Stimulated activated CD8-positive, alpha-beta memory T cell treated with anti-CD3 and anti-CD28 coated beads, Interleukin-7, amount 100 ng/mL, for 48 hours (primary cell): ENCODE data around the gene AMZ1.
"Not testable (repeated sequence)": the region's sequence is repeated elsewhere in the genome, so short reads cannot be mapped to it uniquely, and the experiment has no call there.

ENCODE experiments used
- DNase-seq, 2 donors: peaks; one replicate each; pipeline ENCODE4 v3.0.0-alpha.2; 2020; ENCODE audit warnings: low read depth in 1 of 2; ENCODE audit errors: extremely low read depth in 1 of 2

AMZ1 gene

DNA sequence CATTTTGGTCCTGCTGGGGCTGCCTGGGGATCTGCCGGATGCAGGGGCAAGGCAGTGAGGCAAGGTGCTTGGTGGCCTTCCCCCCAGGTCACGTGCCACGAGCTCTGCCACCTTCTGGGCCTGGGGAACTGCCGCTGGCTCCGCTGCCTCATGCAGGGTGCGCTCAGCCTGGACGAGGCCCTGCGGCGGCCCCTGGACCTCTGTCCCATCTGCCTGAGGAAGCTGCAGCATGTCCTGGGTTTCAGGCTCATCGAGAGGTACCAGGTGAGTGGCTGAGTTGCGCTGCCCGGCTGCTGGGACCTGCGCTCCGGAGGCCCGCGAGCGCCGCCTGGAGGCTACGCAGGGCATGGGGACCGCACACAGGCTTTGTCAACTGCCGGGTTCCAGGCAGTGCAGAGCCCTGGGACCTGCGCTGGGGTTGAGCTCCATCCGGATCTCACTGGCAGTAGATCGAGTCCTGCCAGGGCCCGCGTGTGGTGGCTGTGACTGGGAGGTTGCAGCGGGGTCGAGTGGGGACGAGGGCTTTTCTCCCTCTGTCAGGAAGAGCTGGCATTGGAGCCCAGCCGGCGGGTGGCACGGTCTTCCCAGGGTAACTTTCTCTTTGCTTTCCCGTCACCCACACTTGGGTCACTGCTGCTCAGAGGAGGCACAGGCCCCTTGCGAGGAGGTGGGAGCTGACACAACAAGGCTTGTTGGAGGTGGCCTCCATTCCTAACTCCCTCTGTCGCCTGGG lies 21.7 kb downstream of the AMZ1 start:
- peak; percentile 62 to 67 for DNase-seq

DNA sequence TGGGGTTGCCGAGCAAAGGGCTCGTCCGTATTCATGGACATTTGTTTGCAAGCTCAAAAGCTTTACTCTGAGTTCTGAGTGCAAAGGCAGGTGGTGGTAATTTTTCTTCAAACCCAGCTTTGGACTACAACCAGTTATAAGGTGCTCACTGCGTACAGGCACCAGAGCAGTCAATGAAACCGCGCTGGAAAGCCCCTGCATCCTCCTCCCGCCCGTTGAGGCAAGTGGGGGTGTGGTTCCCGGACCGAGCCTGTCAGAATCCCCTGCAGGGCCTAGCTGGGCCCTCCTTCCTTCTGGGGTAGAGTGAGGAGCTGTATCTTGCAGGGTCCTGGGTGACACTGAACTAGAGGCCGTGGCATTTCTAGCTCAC lies 22.3 kb downstream of the AMZ1 start:
- DNase-seq = peak in 1 of 2 donors; percentile 58

DNA sequence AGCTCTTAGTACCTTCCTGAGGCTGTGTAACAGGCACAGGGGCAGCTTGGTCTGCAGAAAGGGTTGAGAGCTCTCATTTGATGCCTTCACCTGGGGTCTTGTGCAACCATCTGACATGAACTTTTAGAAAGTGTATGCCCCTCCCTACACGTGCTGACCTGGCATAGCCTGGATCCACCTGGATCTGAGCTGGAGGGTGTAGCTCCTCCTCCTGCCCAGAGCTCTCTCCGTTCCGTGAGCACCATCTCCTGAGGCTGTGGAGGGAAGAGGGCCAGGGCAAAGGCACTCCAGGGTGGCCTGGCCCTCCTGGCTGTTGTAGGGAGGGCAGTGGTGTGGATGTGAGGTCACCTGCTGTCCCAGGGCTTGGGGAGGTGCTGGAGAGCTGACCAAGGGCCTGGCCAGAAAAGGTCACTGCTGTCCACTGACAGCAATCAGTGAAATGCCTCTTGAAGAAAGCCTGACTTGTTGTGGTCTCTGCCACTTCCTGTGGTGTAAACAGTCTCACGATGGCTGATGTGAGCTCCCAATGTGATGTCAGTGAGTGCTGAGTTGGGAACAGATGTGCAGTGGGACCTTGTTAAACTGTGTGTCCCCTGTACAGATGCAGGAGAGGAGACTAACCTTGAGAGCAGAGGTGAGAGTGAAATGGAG lies 23.0 kb downstream of the AMZ1 start:
- DNase-seq = peak in 1 of 2 donors; percentile 27

DNA sequence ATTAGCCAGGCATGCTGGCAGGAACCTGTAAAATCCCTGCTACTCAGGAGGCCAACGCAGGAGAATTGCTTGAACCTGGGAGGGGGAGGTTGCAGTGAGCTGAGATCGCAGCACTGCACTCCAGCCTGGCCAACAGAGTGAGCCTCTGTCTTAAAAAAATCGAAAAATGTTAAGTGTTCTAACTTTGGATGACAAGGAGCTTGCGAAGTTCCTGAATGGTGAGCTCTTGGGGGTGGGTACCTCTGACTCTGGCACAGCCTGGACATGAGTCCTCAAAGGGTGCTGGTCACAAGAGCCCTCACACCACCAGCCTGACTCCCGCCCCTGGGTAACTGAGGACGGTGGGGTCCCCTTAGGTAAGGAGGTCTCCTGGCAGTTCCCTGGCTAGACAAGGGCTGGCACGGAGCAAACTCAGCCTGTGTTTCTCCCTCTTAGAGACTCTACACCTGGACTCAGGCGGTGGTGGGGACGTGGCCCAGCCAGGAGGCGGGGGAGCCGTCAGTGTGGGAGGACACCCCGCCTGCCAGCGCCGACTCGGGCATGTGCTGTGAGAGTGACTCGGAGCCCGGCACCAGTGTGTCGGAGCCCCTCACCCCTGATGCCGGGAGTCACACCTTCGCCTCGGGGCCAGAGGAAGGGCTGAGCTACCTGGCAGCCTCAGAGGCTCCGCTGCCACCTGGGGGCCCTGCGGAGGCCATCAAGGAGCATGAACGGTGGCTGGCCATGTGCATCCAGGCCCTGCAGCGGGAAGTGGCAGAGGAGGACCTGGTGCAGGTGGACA lies 24.1 kb downstream of the AMZ1 start:
- no peak for DNase-seq

DNA sequence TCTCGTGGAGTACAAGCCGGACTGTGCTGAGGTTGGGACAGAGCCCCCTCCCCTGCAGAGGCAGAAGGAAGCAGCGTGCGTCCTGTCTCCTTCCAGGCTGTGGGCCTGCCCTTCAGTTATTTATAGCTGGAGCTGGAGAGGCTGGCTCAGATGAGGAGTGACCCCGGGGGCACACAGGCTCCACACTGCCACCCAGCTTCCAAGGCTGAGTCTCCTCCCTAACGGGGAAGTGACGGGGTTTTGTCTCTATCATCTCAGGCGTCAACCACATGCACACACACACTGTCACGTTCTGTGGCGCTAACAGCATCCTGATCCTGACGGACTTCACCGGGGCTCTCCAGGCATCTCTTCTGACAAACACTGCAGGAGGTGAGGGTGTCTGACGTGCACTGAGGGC lies 25.4 kb downstream of the AMZ1 start:
- no peak for DNase-seq

DNA sequence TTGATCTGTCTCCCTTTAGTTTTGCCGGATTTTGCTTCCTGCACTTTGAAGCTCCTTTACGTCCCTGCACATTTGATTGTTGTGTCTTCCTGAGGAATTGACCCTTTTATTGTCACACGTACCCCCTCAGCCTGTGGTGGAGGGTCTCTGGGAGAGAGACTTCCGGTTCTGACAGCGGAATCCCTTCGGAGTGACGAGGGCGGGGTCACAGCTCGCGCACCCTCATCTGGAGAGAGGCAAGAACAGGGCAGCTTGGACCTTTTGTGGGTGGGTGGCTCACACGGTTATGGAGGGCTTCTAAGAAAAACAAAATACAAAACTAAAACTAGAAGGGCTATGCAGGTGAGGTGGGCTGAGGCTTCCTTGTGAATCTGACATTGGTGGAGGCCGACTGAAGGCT lies 26.0 kb downstream of the AMZ1 start:
- DNase-seq = no peak

DNA sequence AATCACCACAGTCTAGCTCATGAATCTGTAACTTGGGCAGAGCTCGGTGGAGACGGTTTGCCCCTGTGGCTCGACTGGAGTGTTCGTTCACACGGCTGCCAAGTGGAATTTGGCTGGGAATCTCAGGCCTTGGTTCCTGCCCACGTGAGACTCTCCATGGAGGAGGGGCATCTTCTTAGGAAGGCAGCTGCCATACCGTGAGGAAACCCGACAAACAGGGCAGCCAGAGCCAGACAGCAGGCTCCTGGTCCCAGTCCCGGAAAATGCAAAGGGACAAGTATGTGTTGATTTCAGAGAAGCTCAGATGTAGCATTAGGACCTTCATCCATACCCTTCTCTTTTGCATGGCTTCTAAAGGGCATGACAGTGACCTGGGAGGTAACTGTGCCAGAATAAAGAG lies 26.6 kb downstream of the AMZ1 start:
- DNase-seq = no peak

DNA sequence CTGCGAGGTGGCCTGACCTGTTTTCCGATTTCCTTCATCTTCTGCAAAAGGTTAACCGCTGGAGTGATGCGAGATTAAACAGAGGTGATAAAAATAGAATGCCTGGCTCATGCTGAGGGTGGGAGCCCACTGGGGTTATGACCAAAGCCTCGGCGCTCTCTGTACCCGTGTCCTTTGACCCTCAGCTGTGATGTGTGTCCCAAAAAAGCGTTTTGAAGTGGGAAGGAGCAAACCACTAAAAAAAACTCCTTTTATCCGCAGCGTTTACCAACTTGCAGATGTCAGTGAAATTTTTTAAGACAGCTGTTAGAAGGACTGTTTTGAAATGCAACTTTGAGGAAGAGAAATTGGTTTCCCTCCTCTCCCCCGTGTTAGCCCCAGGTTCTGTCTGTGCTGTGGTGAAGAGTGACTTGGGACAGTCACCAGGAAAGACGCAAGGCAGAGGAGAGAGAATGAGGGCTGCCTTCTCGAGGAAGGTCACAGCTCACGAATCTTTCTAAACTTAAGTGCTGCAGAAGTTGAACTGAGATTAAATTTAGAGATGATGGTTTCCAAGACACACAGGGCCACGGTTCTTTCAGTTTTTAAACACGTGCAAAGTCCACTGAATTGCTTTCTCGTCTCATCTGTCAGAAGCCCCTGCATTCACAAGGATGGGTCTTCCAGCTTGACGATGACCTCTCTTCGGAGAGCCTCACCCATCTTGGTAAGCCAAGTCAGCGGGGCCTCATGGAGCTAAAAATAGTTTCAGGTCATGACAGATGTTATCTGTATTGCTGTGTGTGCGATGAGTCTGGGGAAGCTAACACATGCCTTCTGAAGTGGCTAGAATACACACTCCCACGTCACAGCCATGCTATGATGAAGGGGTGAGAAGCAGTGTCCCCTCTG lies 27.6 kb downstream of the AMZ1 start:
- DNase-seq = peak in 1 of 2 donors; percentile 73

DNA sequence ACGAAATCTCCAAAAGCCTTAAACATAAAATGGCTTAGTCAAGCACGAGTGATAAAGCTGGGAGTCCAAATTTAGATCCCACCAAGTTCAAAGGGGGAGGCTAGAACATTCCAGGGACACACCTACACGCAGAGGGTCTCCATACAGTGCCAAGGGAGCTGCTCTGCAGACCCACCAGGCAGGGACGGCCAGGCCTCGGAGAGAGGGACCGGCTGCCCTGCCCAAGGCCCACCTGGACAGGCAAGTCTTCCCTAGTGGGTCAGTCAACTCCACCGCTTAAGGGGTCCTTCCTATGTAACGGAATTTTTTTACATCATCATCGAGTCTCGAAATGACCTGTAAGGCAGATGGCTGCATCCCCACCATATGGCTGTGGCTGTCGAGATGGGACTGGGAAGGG lies 28.5 kb downstream of the AMZ1 start:
- no peak for DNase-seq

DNA sequence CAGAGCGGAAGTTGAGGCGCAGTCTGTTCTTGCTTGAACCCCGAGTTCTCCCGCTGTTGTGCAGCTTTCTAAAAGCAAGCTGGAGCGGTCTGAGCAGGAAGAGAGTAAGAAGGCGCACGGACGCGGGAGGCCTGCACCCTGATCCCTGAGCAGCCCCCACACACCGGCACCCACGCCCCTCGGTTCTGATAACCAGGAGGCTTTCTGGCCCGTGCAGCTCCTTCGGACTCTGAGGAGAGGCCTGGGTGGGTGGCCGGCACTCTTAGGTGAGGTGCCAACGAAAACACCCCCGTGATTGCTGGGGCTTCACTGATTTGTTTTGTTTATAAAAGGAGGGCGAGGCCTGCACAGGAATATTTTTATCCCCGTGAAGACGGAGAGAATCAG lies 28.9 kb downstream of the AMZ1 start:
- no peak for DNase-seq

DNA sequence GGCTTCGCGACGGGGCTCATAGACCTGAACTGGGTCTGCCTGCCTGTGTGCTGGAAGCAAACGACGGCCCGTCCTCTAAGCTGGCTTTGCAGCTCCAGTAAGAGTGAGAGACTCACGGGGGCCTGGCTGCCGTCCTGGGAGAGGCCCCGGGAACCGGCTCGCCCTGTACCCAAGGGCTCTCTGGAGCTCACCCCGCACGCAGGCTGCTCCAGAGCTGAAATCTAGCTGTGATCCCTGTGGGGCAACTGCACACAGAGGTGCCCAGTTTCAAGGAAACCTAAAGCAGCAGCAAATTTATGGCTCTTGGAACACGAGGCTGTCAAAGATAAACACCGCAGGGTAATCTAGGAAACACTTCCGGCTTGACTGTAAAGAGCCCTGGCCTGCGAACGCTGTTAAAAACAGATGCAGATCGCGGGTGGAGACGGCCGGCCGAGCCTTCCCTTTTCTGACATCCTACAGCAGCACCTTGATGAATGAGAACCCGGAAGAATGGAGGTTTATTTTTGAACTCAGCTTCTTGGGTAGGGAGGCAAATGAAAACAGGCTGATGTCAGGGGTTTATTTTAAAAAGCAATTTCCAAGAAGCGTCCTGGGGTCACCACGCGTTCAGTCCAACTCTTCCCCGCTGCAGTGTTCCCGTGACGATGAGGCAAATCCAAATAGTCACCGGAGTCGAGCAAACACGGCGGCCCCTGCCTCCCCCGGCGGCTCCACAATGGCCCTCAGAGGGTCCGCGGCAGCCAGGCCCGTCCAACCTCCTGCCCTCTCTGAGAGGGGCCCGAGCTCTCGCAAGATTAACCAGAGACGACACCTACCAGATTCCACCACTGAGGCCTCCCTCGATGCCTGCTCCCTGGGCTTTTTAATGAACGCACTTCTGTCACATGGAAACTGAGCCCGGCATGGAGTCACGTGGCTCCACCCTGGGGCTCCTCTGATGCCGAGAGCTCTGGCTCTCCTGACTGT lies 29.6 kb downstream of the AMZ1 start:
- no peak for DNase-seq

DNA sequence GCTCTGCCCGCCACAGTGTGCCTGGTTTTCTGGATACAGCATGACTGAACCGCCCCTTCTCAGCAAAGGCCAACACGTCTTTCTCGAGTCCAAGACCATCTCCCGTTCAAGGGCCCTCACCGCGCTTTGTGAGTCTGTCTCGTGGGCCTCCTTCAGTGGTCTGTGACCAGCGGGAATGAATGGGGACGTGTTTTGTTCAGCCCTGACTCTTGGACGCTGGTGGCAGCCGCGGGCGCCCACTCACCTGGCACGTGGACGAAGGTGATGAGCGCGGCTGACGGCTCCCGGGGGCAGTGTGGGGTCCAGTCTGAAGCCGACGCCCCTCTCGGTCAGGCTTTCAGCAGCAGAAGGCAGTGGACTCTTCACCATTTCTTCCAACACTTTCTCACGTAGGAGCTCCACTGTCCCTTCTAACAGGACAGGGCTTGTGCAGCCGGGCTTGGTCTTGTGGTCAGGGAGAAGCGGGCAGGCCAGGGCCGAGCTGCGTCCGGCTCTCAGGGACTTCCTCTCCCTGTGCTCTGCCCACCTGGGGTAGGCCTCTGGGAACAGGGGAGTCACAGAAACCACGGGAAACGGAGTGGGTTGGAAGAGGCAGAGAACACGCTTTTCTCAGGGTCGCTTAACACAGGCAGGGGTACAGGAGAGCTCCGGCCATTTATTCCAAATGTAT lies 30.4 kb downstream of the AMZ1 start:
- no peak for DNase-seq

DNA sequence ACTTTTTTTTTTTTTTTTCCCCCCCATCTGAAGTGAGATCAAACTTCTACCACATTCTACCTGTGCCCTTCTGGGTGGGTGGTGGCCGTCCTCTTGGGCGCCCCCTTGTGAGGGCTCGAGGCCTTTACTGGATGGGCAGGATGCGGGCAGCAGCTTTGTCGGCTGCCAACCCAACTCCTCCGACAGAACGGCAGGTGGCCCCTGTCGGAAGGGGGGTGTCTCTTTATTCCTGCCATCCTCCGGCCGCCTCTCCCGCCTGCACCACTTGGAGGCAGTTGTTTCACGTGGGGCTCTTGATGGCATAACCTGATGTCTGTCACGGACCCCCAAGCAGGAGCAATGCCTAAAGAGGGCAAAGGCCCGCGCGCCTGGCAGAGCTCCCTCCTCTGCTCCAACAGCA lies 31.0 kb downstream of the AMZ1 start:
- DNase-seq = peak in 1 of 2 donors; percentile 65

DNA sequence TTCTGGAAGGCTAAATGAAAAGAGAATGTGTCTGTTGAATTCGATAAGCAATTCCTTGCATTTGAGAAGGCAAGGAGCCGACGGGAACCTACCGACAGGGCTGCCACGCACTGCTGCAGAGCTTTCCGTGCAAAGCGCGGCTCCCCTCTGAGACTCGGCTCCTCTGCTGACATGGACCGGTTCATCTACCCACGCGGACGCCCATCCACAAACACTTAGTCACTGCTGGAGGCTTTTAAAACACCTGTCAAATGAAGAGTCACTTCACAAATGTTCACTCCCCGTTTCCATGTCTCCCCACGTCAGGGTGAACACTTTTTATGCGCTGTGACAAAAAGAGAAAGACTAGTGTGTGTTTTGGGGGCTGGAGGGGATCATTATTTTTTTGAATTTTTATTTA lies 32.0 kb downstream of the AMZ1 start:
- DNase-seq = no peak

DNA sequence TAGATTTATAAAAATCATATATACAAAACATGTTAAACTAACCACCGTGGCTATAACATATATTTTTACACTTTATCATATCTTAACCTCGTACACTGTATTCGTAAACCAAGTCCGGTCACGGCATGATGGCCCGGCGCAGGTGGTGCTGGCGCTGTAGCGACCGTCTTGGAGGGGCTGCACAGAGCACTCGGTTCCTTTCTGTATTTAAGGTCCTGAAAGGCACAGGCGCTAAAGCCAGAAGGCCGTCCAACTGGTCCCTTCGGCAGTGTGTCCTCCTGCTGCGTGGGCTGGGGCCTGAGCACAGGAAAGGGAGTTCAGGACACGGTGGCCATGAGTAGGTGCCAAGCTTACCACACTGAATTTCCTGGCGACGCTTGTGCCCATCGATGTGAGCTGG lies 33.8 kb downstream of the AMZ1 start:
- DNase-seq = no peak

DNA sequence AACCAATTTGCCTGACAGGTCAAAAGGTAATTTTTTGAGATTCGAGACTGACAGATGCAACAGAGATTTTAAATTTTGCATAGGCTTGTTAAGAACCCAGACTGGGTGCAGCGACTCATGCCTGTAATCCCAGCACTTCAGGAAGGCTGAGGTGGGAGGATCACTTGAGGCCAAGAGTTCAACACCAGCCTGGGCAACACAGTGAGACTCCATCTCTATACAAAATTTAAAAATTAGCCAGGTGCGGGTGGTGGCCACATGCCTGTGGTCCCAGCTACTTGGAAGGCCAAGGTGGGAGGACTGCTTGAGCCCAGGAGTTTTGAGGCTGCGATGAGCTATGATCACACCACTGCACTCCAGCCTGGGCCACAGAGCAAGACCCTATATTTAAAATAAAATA lies 34.6 kb downstream of the AMZ1 start:
- no peak for DNase-seq

DNA sequence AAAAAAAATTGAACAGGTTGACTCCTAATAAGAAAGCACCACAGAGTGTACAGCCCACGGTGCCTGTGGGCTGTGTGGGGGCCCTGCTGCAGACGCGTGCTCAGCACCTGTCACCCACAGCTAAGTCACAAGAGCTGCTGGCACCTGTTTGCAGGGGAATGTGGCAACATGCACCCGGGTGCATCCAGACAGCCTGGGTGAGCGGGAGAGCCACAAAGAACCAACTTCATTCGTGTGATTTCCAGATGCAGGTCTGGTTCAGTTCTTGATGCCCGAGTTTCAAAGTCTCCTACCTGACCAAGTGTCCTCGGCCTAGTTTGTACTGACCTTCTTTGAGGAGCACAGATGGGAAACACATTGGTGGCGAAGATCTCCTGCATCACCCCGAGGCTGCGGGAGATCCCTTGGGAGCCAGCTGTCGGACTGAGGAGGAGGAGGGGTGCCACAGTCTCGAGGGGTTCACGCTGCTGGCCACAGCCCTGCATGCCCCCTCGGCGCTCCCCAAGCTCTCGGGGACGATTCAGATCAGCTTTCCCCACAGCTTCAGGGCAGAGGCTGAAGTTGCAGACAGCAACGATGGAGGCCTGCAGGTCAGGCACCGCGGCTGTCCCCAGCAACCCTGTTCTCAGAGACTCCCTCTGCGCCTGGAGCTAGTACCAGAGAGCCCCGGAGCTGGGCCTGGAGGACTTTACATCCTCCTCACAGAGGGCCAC lies 35.3 kb downstream of the AMZ1 start:
- DNase-seq = no peak

DNA sequence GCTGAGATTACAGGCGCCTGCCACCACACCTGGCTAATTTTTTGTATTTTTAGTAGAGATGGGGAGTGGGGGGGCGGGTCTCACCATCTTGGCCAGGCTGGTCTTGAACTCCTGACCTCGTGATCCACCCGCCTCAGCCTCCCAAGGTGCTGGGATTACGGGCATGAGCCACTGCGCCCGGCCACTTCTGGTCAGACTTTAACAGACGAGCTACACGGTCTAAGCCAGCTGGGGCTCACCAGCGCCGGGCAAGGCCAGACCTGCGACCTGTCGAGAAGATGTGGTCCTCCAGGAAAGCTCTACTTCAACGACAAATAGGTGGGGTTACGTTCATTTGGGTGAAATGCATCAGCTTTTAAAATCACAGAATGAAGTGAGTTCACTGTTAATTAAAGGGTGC lies 36.0 kb downstream of the AMZ1 start:
- DNase-seq = not testable (repeated sequence)
